Caki2 (cell line): ENCODE results near the gene IFITM2. TPM values are rescaled to one million over a fixed set of nuclear protein-coding genes. Genes with fewer than 3 reads are reported as not detected.
A peak's percentile ranks its signal among the peaks of the same experiment; 100 is the strongest.
"Not testable (repeated sequence)": the region's sequence is repeated elsewhere in the genome, so short reads cannot be mapped to it uniquely, and the experiment has no call there.

ENCODE experiments used
- DNase-seq: peaks from one replicate; pipeline ENCODE4 v3.0.0-alpha.2; 2015; ENCODE audit warnings: low read depth
- in situ Hi-C: cut with HindIII; loops from 2 replicates; pipeline ENCODE4 v1.10.0; 2016; ENCODE audit warnings: low sequenced_read_pairs, low pct_unique_long_range_greater_than_20kb, mixed read lengths
- total RNA-seq: library from RNA; depleted of rRNA; stranded (reverse); fragments of >200 nt; shearing (Covaris generic); gene quantifications from 2 replicates; pipeline ENCODE4 v1.2.3, GENCODE V29; 2014; ENCODE audit warnings: low replicate concordance

Gene IFITM2
- total RNA-seq, 1 experiment from 2014 or later: not detected

DNA sequence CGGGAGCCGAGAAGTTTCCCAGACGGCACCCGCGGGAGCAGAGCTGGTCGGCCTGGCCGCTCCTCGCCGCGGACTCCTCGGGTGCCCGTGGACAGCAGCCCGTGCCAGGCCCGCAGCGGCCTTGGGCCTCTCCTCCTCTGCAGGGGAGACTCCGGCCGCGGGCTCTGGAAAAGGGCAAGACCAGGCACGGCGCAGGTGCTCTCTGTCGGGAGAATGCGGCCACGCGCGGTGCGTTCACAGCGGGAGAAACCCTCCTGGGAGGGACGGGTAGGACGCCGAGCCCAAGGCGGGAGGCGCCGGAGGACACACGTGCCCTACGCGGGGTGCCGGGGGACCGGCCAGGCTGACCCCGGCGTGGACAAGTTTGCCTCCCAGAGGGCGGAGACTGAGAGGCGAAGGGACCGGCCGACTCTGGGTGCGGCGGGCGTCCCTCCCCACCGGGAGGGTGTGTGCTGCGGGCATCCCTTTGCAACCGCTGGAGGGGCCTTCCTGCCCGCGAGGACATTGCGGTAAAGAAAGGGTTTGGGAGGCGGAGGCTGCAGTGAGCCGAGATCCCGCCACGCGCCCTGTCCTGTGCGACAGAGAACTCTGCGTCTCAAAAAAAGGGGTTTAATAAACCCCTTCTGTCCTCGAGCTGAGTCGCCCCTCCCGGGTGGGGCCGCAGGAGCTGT lies 8.6 kb downstream of the IFITM2 start:
- no peak for DNase-seq
- in situ Hi-C loops: no loop called here

DNA sequence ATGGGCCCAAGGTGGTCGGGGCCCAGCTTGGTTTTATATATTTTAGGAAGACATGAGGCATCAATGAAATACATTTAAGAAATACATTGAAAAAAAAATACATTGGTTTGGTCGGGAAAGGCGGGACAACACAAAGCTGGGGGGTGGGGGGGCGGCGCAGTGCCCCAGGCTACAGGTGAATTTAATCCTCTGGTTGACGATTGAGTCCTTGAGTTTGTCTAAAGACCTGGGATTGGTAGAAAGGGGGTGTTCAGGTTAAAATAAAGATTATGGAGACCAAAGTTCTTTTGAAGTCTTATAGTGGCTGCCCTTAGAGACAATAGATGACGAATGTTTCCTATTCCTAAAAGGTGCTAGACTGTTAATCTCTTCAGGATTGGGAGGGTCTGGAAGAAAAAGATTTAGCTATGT lies 9.3 kb downstream of the IFITM2 start:
- no peak for DNase-seq
- in situ Hi-C loops: no loop called here

DNA sequence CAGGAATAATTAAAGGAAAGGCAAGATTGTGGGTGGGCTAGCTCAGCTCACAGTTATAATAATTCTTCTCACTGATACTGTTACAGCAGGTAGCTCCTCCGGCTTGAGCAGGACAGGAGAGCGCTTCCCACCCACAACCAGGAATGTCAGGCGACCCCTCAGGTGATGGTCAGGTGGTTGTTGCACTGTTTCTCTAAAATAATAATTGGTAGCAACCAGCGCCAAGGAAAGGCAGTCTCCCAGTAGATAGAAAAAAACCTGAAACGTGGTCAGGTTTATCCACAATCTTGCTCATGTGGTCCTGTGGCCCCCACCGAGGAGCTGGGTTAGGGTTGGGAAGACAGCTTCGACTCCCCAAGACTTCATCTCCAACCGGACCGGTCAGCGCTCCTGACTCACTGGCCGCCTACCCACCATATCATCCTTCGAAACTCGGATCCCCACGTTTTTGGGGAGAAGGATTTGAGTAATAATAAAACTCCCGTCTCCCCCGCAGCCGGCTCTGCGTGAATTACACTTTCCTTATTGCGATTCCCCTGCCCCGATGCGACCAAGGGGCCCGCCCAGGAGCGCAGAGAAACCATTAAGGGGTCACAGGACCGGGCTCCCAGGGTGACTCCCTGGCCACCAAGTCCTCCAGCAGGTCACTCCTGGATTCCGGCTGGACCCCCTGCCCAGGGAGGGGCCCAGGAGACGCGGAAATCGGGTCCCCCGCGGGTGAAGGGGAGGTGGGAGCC lies 10.2 kb downstream of the IFITM2 start:
- not testable (repeated sequence) for DNase-seq

DNA sequence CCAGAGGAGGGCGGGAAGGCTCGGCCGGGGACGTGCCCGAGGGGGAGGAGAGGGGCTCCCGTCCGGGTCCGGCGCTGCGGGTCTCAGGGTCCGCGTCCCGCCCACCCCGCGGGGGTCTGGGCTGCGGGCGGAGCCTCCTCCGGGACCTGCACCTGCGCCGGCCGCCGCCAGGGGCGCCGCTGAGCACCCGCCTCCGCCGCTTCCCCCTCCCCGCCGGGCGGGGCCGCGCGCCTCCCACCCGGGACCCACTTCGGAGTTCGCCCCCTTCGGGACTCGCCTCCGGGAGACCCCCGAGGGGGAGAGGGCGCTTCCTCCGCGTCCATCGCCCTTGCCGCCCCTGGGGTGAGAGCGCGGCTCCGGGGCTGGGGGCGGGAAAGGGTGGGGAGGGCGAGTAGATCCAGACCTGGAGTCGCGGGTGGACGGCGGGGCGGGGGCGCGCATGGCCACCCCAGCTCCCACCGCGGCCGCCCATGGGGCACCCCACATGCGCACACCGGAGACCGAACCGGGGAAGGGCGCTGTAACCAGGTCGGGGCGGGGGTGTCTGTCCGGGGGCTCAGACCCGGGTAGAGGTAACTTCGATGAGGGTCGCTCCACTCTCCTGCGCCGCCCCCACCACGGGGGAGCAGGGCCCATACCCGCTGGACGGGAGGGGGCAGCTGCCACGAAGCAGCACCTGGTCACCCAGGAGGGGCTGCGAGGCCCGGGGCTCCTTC lies 10.9 kb downstream of the IFITM2 start:
- in situ Hi-C loops: not testable (repeated sequence)

More for the DNA sequence above, 10.2 kb downstream of the IFITM2 start:
- in situ Hi-C loops: not testable (repeated sequence)

DNA sequence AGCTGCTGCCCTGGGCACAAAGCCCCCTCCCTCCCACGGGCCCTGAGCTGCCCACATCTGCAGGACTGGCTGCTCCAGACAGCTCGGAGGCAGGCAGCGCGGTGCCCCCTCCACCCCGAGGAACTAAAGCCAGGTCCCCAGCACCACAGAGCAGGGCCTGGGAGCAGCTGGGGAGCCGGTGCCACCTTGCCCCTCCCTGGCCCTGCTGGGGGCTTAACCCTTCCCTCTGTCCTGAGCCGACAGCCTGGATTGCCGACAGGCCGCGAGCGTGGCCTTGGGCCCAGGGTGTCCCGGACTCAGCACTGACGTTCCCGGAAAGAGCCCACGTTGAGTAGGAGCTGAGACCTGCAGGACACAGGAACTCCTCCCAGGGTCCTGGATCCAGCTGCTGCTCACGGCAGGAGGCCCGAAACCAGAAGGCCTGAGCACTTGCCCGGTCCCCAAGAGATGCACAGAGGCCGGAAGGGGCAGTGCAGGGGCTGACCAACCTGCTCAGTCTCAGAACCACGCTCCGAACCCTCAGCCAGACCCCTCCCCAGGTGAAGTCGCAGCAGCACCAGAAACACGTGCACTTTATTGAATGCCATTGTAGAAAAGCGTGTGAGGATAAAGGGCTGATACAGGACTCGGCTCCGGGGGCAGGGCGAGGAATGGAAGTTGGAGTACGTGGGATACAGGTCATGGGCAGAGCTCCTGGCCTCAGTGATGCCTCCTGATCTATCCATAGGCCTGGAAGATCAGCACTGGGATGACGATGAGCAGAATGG lies 11.7 kb downstream of the IFITM2 start:
- in situ Hi-C loops: not testable (repeated sequence)
- DNase-seq: peak; percentile 9

More for the DNA sequence above, 10.9 kb downstream of the IFITM2 start:
- not testable (repeated sequence) for DNase-seq

DNA sequence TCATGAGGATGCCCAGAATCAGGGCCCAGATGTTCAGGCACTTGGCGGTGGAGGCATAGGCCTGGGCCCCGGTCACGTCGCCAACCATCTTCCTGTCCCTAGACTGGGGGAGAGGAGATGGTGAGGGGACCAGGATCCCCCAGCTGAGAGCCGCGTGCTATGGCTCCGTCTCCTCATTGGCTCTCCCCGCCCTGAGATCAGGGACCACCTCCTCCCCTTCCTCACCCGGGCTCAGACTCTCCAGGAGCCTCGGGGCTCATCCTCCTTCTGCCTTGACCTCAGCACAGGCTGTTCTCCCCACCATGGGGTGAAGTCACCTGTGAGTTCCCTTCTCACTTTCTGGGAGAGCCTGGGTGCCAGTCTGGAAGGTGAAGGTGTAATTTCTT lies 12.3 kb downstream of the IFITM2 start:
- DNase-seq, in situ Hi-C loops: not testable (repeated sequence)

DNA sequence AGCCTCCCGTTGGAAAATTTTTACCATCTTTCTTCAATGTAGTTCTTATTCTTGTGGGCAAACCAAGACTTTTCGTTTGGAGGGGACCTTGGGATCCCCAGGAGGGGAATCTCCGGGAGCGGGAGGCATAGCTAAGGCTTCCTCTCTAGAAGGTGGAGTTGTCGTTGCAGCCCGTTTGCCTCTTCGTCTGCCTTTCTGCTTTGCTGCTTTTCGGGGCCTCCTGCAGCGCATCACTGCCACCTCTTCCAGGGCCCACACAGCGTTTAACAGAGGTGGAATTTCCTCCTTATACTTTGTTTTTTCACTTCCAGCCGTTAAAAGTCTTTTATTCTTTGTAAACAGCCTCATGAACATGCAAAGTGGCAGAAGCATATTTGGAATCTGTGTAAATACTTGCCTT lies 16.5 kb downstream of the IFITM2 start:
- no peak for DNase-seq
- in situ Hi-C loops: no loop called here

DNA sequence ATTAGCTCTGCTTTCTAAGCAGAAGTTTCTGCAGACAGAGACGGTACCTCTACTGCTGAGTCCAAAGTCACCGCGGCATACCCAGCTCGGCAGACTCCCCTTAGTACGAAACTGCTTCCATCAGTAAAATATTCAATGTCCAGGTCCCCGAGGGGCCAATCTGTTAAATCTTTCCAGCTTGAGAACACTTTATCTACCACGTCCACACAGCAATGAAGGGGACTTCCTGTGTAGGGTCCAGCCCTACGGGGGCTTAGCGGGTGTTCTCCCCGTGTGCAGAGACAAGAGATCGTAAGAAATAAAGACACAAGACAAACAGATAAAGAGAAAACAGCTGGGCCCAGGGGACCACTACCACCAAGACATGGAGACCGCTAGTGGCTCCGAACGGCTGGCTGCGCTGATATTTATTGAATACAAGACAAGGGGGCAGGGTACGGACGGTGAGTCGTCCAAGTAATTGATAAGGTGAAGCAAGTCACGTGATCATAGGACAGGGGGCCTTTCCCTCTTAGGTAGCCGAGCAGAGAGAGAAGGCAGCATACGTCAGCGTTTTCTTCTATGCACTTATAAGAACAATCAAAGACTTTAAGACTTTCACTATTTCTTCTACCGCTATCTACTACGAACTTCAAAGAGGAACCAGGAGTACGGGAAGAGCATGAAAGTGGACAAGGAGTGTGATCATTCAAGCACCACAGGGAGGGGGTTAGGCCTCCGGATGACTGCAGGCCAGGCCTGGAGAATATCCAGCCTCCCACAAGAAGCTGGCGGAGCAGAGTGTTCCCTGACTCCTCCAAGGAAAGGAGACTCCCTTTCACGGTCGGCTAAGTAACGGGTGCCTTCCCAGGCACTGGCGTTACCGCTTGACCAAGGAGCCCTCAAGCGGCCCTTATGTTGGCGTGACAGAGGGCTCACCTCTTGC lies 17.2 kb downstream of the IFITM2 start:
- in situ Hi-C loops, DNase-seq: not testable (repeated sequence)

DNA sequence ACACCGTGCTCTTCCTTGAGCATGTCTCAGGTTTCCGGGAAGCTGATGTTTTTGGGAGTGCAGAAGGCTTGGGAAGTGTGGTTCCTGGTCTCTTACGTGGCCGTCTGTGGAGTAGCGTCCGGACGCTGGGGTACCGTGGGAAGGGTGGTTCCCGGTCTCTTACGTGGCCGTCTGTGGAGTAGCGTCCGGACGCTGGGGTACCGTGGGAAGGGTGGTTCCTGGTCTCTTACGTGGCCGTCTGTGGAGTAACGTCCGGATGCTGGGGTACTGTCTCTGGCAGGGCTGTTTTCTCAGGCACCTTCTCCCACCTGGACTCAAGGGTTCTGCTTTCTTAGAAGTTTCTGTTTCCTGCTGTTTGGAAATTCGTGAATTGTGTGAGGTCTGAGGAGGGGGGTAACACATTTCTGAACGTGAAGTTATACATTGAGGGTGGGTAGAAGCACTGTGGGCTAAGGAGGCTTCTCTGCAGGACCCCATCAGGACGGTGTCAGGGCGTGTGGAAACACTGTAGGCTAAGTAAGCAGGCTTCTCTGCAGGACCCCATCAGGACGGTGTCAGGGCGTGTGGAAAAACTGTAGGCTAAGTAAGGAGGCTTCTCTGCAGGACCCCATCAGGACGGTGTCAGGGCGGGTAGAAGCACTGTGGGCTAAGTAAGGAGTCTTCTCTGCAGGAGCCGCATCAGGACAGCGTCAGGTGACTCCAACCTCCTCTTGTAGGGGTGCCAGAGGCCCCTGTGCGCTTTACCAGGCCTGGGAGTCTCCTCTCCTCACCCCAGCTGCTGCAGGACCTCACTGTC lies 18.4 kb downstream of the IFITM2 start:
- in situ Hi-C loops: no loop called here
- DNase-seq: no peak

DNA sequence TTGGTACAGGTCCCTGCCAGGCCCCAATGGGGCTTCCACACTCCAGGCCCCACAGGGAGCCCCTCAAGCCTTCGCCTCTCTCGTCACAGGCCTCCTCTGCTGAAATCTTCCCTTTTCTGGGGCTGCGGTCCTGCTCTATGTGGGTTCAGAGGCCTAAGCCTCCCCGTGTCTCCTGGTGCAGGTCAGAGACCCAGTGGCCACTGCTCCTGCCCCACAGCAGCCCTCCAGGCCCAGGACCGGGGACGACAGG lies 18.9 kb downstream of the IFITM2 start:
- in situ Hi-C loops: no loop called here
- no peak for DNase-seq

DNA sequence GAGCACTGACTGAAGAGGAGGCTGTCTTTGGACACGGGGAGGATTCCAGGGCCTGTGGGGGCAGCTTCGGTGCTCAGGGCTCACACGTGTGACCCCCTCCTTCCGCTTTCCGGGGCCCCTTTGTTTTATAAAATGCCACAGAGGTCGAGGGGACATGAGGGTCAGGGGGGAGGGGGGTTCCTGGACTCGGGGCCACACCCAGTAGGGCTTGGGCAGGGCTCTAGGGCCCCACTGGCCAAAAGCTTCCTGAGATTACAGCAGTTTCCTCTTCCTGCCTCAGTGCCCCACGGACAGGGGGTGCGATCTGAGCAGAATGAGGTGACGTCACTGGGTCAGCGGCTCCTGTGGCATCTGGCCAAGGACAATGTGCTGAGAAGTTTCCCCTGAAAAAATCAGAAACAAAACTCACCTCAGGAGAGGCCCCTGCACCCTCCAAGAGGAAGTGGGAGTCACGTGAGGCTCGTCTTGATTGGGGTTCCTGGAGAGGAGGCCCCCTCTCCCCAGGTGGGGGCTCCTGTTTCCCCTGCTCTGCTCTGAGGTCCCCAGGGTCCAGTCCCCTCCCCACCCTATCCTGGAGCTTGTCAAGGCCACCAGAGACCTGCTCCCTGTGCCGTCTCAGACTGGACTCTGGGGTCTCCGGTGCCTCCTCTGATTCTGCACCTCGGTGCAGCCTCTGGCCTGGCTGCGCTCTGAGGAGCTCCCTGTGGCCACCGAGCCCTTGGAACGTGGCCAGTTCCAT lies 19.4 kb downstream of the IFITM2 start:
- in situ Hi-C loops: no loop called here
- no peak for DNase-seq

DNA sequence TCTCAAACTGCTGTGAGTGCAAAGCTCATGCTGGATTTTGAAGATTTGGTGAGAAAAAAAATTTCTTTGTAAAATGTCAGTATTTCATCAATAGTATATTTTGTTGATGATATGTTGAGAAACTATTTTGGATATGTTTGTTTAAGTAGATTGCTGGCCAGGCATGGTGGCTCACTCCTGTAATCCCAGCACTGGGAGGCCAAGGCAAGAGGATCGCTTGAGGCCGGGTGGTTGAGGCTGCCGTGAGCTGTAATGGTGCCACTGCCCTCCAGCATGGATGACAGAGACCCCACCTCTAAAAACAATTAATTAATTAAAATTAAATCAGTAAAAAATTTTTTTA lies 19.9 kb downstream of the IFITM2 start:
- in situ Hi-C loops: no loop called here
- no peak for DNase-seq

DNA sequence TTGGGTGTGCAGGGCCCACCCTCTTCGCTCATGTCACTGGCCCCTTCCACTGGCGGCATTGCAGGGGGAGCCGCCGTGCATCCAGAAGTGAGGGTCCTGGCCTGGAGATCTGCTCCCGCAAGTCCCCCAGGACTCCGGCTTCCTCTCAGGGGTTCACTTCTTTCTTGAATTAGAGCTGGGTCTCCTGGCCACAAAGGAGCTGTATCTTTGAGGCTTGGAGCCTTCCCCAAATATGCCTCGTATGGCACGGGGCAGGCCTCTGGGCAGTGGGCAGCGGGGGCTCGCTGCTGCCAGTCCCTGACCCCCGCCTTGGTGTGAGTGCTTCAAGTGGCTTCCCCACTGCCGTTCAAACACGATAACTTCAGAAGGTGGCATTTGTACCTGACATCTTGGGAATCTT lies 20.4 kb downstream of the IFITM2 start:
- in situ Hi-C loops: no loop called here
- DNase-seq: no peak

DNA sequence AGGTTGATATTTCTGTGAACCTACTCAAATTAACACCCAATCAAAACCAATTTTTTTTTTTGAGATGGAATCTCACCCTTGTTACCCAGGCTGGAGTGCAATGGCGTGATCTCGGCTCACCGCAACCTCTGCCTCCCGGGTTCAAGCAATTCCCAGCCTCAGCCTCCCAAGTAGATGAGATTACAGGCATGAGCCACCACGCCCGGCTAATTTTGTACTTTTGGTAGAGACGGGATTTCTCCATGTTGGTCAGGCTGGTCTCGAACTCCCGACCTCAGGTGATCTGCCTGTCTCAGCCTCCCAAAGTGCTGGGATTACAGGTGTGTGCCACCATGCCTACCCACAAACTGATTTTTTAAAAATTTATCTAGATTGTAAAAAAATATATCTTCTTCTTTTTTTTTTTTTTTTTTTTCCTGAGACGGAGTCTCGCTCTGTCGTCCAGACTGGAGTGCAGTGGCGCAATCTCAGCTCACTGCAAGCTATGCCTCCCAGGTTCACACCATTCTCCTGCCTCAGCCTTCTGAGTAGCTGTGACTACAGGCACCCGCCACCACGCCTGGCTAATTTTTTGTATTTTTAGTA lies 21.0 kb downstream of the IFITM2 start:
- DNase-seq, in situ Hi-C loops: not testable (repeated sequence)

DNA sequence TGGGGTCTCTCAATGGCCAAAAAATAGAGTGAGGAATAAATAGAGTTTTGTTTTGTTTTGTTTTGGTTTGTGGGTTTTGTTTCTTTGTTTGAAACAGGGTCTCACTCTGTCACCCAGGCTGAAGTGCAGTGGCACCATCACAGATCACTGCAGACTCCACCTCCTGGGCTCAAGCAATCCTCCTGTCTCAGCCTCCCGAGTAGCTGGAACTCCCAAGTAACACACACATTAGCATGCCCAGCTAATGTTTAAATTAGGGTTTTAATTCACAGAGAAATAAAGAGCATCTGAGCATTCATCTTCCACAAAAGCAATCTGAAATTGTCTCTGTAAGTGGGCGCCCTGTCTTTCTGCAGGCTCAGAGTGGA lies 22.3 kb downstream of the IFITM2 start:
- in situ Hi-C loops: no loop called here

DNA sequence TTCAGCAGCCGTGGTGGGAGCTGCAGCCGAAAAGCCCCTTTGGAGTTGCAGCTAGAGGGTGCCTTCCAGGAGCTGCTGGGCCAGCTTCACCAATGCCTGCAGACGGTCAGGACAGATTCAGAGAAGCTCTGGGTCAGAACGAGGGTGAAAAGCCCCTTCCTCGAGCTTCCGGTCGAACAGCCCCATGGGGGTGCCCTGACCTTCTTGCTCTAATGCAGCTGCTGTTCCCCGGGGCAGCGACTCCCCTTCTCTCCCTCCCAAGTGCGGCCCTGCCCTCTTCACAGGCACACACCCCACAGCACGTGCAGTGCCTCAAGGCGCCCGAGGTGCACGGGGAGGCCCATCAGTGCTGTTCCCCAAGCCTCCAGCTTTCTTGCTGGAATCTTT lies 22.7 kb downstream of the IFITM2 start:
- in situ Hi-C loops: no loop called here
- DNase-seq: no peak

More for the DNA sequence above, 22.3 kb downstream of the IFITM2 start:
- DNase-seq: no peak
